Left lung (tissue), 10 donors: ENCODE measurements around the gene MTMR12. TPM values are rescaled to one million over a fixed set of nuclear protein-coding genes. Genes with fewer than 3 reads are reported as not detected.

Experiments used
- ATAC-seq: fragments of 200-7000 bp; cut with Tn5 transposase; one replicate; pipeline ENCODE4 v1.9.1; 2020; ENCODE audit warnings: moderate library complexity
- DNase-seq, 4 donors: peaks; one replicate each; pipeline ENCODE4 v3.0.0-alpha.2; 2013 to 2020
- H3K27ac ChIP-seq, 2 donors: fragments of 200-600 bp; sonication (generic) in 1 of 2; one replicate each; pipeline versions ENCODE4 v1.5.0 to v1.8.0; 2020 to 2021
- H3K27me3 ChIP-seq, 2 donors: fragments of 200-600 bp; sonication (generic) in 1 of 2; one replicate each; pipeline versions ENCODE4 v1.5.0 to v1.8.0; 2020 to 2021
- H3K36me3 ChIP-seq, 2 donors: fragments of 200-600 bp; sonication (generic) in 1 of 2; one replicate each; pipeline versions ENCODE4 v1.5.0 to v1.8.0; 2020 to 2021
- H3K4me1 ChIP-seq, 2 donors: fragments of 200-600 bp; one replicate each; pipeline ENCODE4 v1.8.0; 2021
- H3K4me3 ChIP-seq, 2 donors: fragments of 200-600 bp; sonication (generic) in 1 of 2; one replicate each; pipeline versions ENCODE4 v1.5.0 to v1.8.0; 2020 to 2021; ENCODE audit warnings: mild to moderate bottlenecking in 1 of 2
- H3K9me3 ChIP-seq, 2 donors: fragments of 200-600 bp; sonication (generic) in 1 of 2; one replicate each; pipeline versions ENCODE4 v1.5.0 to v1.8.0; 2020 to 2021
- intact Hi-C, 2 donors: fragments of 100-400 bp; cut with DNase I; formaldehyde crosslinking; loops; one replicate each; pipeline versions ENCODE4 v1.11.2 to v1.14.2; 2022
- polyA plus RNA-seq, 6 donors: library from polyadenylated mRNA; unstranded; fragments of 120-200 nt; gene quantifications; one replicate each; pipeline ENCODE4 v1.2.1, GENCODE V29; 2013; ENCODE audit not compliant: insufficient read length in 6 of 6
- total RNA-seq, 2 donors: library from RNA; stranded (reverse); fragmentation: NEBNext Ultra II Directional; extraction: Animal tissue kit (Norgen Biotek cat#: 25700); gene quantifications; one replicate each; pipeline ENCODE4 v1.2.1, GENCODE V29; 2021
- TF ChIP-seq, protein P1 (sequence below), 2 donors: fragments of 200-600 bp; sonication (generic) in 1 of 2; IDR thresholded peaks; one replicate each; pipeline versions ENCODE4 v1.5.0 to v1.8.0; 2021; ENCODE audit warnings: antibody characterized with exemption in 2 of 2
- donor health status: DM: no; HTN: yes; CAD: no.
- donor health status: DM: no; HTN: no; CAD: no.

MTMR12 gene
- total and polyA plus RNA-seq, 8 donors: 27.9 to 39.0 (median 34.4) TPM

DNA sequence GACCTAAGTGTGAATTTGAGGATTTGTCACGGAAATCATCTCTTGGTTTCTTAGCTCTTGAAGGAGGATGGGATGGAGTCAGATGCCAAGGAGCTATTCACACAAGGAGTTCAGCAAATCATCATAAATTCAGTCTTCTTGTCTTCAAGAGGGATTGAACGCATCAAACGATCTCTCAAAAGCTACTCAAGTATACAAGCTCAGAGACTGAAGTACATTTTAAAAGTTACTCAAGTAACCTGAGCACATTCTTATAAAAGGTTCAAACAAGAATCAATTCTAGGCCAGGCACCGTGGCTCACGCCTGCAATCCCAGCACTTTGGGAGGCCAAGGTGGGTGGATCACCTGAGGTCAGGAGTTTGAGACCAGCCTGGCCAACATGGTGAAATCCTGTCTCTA lies 117.5 kb downstream of the MTMR12 start:
- Histone ChIP-seq H3K27ac (no peak overlapping the region), H3K4me3 (no peak overlapping the region), H3K9me3 (no peaks in the 10 kb centered on the region), H3K27me3 (no peaks in the 10 kb centered on the region), H3K36me3 (no peaks in the 10 kb centered on the region), H3K4me1 (peaks cover 8 to 26% of the 10 kb centered on the region in 2 donors)
- intact Hi-C loops: no loop called here
- no peak for DNase-seq
- peak; percentile 68 for ATAC-seq
- TF ChIP-seq, protein P1, sequence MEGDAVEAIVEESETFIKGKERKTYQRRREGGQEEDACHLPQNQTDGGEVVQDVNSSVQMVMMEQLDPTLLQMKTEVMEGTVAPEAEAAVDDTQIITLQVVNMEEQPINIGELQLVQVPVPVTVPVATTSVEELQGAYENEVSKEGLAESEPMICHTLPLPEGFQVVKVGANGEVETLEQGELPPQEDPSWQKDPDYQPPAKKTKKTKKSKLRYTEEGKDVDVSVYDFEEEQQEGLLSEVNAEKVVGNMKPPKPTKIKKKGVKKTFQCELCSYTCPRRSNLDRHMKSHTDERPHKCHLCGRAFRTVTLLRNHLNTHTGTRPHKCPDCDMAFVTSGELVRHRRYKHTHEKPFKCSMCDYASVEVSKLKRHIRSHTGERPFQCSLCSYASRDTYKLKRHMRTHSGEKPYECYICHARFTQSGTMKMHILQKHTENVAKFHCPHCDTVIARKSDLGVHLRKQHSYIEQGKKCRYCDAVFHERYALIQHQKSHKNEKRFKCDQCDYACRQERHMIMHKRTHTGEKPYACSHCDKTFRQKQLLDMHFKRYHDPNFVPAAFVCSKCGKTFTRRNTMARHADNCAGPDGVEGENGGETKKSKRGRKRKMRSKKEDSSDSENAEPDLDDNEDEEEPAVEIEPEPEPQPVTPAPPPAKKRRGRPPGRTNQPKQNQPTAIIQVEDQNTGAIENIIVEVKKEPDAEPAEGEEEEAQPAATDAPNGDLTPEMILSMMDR (IDR thresholded peaks at IDR 0.05): no peak

GRCh38 chr5:32193591-32193990 lies 119.1 kb downstream of the MTMR12 start:
- peak overlapping the region in 1 of 2 donors; percentile 62 for H3K27ac ChIP-seq
- H3K9me3 ChIP-seq: no peaks in the 10 kb centered on the region
- ATAC-seq (peak; percentile 87), DNase-seq (peak in 3 of 4 donors; percentile 80 to 89 (median 87))
- TF ChIP-seq, protein P1 (IDR thresholded peaks at IDR 0.05): no peak
- H3K36me3 ChIP-seq: no peaks in the 10 kb centered on the region
- intact Hi-C loops: no loop called here
- no peaks in the 10 kb centered on the region for H3K27me3 ChIP-seq
- peaks cover 8 to 26% of the 10 kb centered on the region in 2 donors for H3K4me1 ChIP-seq
- no peak overlapping the region for H3K4me3 ChIP-seq

DNA sequence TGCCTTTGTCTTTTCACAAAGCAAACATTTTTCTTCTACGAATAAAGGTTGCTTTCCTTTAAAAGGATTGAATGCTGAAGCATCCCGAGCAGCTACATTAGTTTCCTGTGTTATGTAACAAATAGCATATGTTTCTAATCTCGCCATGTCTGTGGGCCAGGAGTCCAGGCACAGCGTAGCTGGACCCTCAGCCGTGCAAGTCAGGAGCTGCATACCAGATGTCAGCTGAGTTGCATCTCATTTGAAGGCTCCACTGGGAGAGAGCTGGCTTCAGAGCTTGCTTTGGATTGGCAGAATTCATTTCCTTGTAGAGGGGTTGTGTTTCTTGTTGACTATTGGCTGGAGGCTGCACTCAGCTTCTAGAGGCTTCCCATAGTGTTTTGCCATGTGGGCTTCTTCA lies 122.6 kb downstream of the MTMR12 start:
- peak in 1 of 4 donors; percentile 51 for DNase-seq
- peaks cover 0 to 7% of the 10 kb centered on the region in 2 donors for H3K9me3 ChIP-seq
- H3K4me3 ChIP-seq: no peak overlapping the region
- H3K36me3 ChIP-seq: no peaks in the 10 kb centered on the region
- intact Hi-C loops: no loop called here
- H3K4me1 ChIP-seq: peaks cover 8 to 26% of the 10 kb centered on the region in 2 donors
- ATAC-seq: no peak
- TF ChIP-seq, protein P1 (IDR thresholded peaks at IDR 0.05): no peak
- no peaks in the 10 kb centered on the region for H3K27me3 ChIP-seq
- H3K27ac ChIP-seq: no peak overlapping the region

GRCh38 chr5:32187675-32188074 lies 125.1 kb downstream of the MTMR12 start:
- Histone ChIP-seq H3K36me3 (no peaks in the 10 kb centered on the region), H3K27ac (no peak overlapping the region), H3K27me3 (no peaks in the 10 kb centered on the region), H3K4me3 (no peak overlapping the region), H3K4me1 (peaks cover 0 to 6% of the 10 kb centered on the region in 2 donors), H3K9me3 (peaks cover 0 to 7% of the 10 kb centered on the region in 2 donors)
- TF ChIP-seq, protein P1 (IDR thresholded peaks at IDR 0.05): no peak
- intact Hi-C loops: no loop called here
- ATAC-seq (no peak), DNase-seq (no peak)

DNA sequence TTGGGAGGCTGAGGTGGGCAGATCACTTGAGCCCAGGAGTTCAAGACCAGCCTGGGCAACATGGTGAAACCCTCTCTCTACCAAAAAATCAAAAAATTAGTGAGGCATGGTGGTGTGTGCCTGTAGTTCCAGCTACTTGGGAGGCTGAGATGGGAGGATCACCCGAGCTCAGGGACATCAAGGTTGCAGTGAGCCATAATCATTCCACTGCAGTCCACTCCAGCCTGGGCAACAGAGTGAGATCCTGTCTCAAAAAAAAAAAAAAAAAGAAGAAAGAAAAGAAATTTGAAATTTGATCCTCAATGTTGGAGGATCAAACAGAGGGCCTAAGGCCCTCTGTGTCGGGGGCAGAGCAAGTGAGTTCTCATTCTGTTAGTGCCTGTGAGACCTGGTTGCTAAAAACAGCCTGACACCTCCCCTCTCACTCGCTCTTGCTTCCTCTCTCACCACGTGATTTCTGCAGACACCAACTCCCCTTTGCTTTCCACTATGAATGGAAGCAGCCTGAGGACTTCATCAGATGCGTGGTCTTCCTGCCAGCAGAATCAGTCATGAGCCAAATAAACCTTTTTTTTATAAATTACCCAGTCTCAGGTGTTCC lies 130.2 kb downstream of the MTMR12 start:
- intact Hi-C loops: no loop called here
- H3K27me3 ChIP-seq: no peaks in the 10 kb centered on the region
- ATAC-seq (no peak), DNase-seq (no peak)
- H3K4me3 ChIP-seq: no peak overlapping the region
- peaks cover 0 to 5% of the 10 kb centered on the region in 2 donors for H3K4me1 ChIP-seq
- H3K9me3 ChIP-seq: peaks cover 0 to 3% of the 10 kb centered on the region in 2 donors
- H3K36me3 ChIP-seq: no peaks in the 10 kb centered on the region
- no peak overlapping the region for H3K27ac ChIP-seq
- TF ChIP-seq, protein P1 (IDR thresholded peaks at IDR 0.05): no peak

Other genes starting within 250 kb of the MTMR12 start
- gene GOLPH3, start 138.6 kb downstream of the MTMR12 start, total RNA-seq: 10 to 100 TPM; 93.5 to 93.8 TPM
- 10 to 100 TPM; 77.0 to 91.0 (median 84.3) TPM for gene GOLPH3, start 138.6 kb downstream of the MTMR12 start, polyA plus RNA-seq
- gene ZFR, start 131.8 kb upstream of the MTMR12 start, total RNA-seq: 10 to 100 TPM; 47.1 to 49.5 TPM
- gene ZFR, start 131.8 kb upstream of the MTMR12 start, polyA plus RNA-seq: 100 to 1,000 TPM in 4 of 6 donors, 10 to 100 TPM in 2; 90.2 to 116 (median 109) TPM